IMR-90 (cell line): Measurements from ENCODE around the gene DDX20. TPM values are rescaled to one million over a fixed set of nuclear protein-coding genes. Genes with fewer than 3 reads are reported as not detected.

Source experiments
- ATAC-seq: fragments of 200-7000 bp; cut with Tn5 transposase; 2 replicates; pipeline ENCODE4 v1.9.1; 2020; ENCODE audit warnings: low read depth, mild to moderate bottlenecking, moderate library complexity
- BruUV-seq: library from RNA; stranded (reverse); fragments of 400-500 nt; replicated peaks from 2 replicates; lab custom pipeline; 2021; lab: Mats Ljungman, UMichigan
- CTCF ChIA-PET: fragments of 300-600 bp; formaldehyde crosslinking; extraction: SDS; loops from one replicate; lab custom pipeline; 2021; ENCODE audit warnings: antibody characterized with exemption; lab: Yijun Ruan, JAX
- POLR2A ChIA-PET: fragments of 300-600 bp; sonication (Branson Sonifier 250); formaldehyde crosslinking; loops from one replicate; lab custom pipeline; 2022; ENCODE audit warnings: antibody characterized with exemption; ENCODE audit not compliant: unreplicated experiment; lab: Charles Lee
- DNase-seq: peaks from one replicate; pipeline ENCODE4 v3.0.0; 2013
- H2AFZ ChIP-seq: replicated peaks from 2 replicates; pipeline ENCODE3; 2013; ENCODE audit warnings: low read length, mild to moderate bottlenecking; ENCODE audit not compliant: poor library complexity
- H2AK5ac ChIP-seq: 2 replicates; pipeline ENCODE4 v1.6.1; 2013; ENCODE audit warnings: low read depth, low read length, inconsistent platforms
- H2AK9ac ChIP-seq: replicated peaks from 2 replicates; pipeline ENCODE3; 2013; ENCODE audit warnings: mild to moderate bottlenecking, low read depth, low read length, moderate library complexity; ENCODE audit not compliant: poor library complexity
- H2BK120ac ChIP-seq: 2 replicates; pipeline ENCODE4 v1.6.1; 2013; ENCODE audit warnings: low read depth, low read length, inconsistent platforms
- H2BK15ac ChIP-seq: 3 replicates; pipeline ENCODE4 v1.6.1; 2013; ENCODE audit warnings: low read depth, low read length, inconsistent platforms
- H2BK20ac ChIP-seq: 2 replicates; pipeline ENCODE4 v1.6.1; 2013; ENCODE audit warnings: low read depth, mild to moderate bottlenecking, inconsistent platforms, low read length, moderate library complexity
- H2BK5ac ChIP-seq: 2 replicates; pipeline ENCODE4 v1.6.1; 2013; ENCODE audit warnings: mild to moderate bottlenecking, low read depth, low read length, inconsistent platforms; ENCODE audit not compliant: poor library complexity, severe bottlenecking
- H3K14ac ChIP-seq: replicated peaks from 2 replicates; pipeline ENCODE4 v1.6.1; 2013; ENCODE audit warnings: low read depth, low read length, inconsistent platforms
- H3K18ac ChIP-seq: 2 replicates; pipeline ENCODE4 v1.6.1; 2013; ENCODE audit warnings: low read depth, low read length, control low read depth
- H3K23ac ChIP-seq: 2 replicates; pipeline ENCODE4 v1.6.1; 2013; ENCODE audit warnings: low read depth, low read length, inconsistent platforms
- H3K27ac ChIP-seq: 2 replicates; pipeline ENCODE4 v1.5.1; 2013; ENCODE audit warnings: mild to moderate bottlenecking, control low read depth, low read length; ENCODE audit not compliant: insufficient read depth
- H3K27me3 ChIP-seq: 2 replicates; pipeline ENCODE4 v1.6.1; 2013; ENCODE audit warnings: low read length; ENCODE audit not compliant: control insufficient read depth, insufficient read depth
- H3K36me3 ChIP-seq: 2 replicates; pipeline ENCODE4 v1.6.1; 2013; ENCODE audit warnings: low read length, mixed read lengths; ENCODE audit not compliant: control insufficient read depth, insufficient read depth
- H3K4ac ChIP-seq: 2 replicates; pipeline ENCODE4 v1.6.1; 2013; ENCODE audit warnings: low read depth, low read length, inconsistent platforms
- H3K4me1 ChIP-seq: 2 replicates; pipeline ENCODE4 v1.6.1; 2013; ENCODE audit warnings: low read length, mixed read lengths; ENCODE audit not compliant: control insufficient read depth, insufficient read depth
- H3K4me2 ChIP-seq: 2 replicates; pipeline ENCODE4 v1.6.1; 2013; ENCODE audit warnings: low read depth, mild to moderate bottlenecking, control low read depth, low read length, moderate library complexity
- H3K4me3 ChIP-seq: 2 replicates; pipeline ENCODE4 v1.5.1; 2013; ENCODE audit warnings: low read depth, mild to moderate bottlenecking, control low read depth, low read length, moderate library complexity; ENCODE audit not compliant: insufficient read depth
- H3K56ac ChIP-seq: 2 replicates; pipeline ENCODE4 v1.6.1; 2013; ENCODE audit warnings: low read length, inconsistent platforms; ENCODE audit not compliant: insufficient read depth; ENCODE audit errors: extremely low read depth
- H3K79me1 ChIP-seq, 2 experiments: 2 replicates each; pipeline ENCODE4 v1.6.1; 2013; ENCODE audit warnings: low read length in 2 of 2, inconsistent platforms in 1 of 2, low read depth in 1 of 2
- H3K9ac ChIP-seq: 2 replicates; pipeline ENCODE4 v1.6.1; 2013; ENCODE audit warnings: low read depth, low read length, control low read depth
- H3K9me1 ChIP-seq: 2 replicates; pipeline ENCODE4 v1.6.1; 2013; ENCODE audit warnings: low read length, inconsistent platforms; ENCODE audit not compliant: insufficient read depth
- H3K9me3 ChIP-seq: 2 replicates; pipeline ENCODE4 v1.6.1; 2013; ENCODE audit warnings: low read length; ENCODE audit not compliant: control insufficient read depth, insufficient read depth
- H4K20me1 ChIP-seq: 2 replicates; pipeline ENCODE4 v1.6.1; 2013; ENCODE audit warnings: low read length, inconsistent platforms; ENCODE audit not compliant: insufficient read depth
- H4K5ac ChIP-seq: 2 replicates; pipeline ENCODE4 v1.6.1; 2013; ENCODE audit warnings: mild to moderate bottlenecking, low read depth, low read length, control low read depth
- H4K8ac ChIP-seq, 2 experiments: 2 replicates each; pipeline ENCODE4 v1.6.1; 2013; ENCODE audit warnings: low read depth in 2 of 2, low read length in 2 of 2, control low read depth in 1 of 2, inconsistent platforms in 1 of 2
- H4K91ac ChIP-seq: 2 replicates; pipeline ENCODE4 v1.6.1; 2013; ENCODE audit warnings: low read depth, low read length, inconsistent platforms; ENCODE audit not compliant: insufficient read depth
- CEBPB ChIP-seq: IDR thresholded peaks from 2 replicates; pipeline ENCODE4 v1.6.1; 2012; ENCODE audit warnings: low read depth, low read length, improper control_type of control experiment
- FOS ChIP-seq: fragments of 150-350 bp; IDR thresholded peaks from 2 replicates; pipeline ENCODE4 v1.6.1; 2016; ENCODE audit warnings: low read depth, low read length
- MAFK ChIP-seq: IDR thresholded peaks from 2 replicates; pipeline ENCODE4 v1.6.1; 2012; ENCODE audit warnings: low read depth, low read length, improper control_type of control experiment
- MAZ ChIP-seq: IDR thresholded peaks from 2 replicates; pipeline ENCODE4 v1.6.1; 2012; ENCODE audit warnings: low read depth, mild to moderate bottlenecking, low read length, improper control_type of control experiment, moderate library complexity, borderline replicate concordance
- MXI1 ChIP-seq: IDR thresholded peaks from 2 replicates; pipeline ENCODE4 v1.6.1; 2012; ENCODE audit warnings: low read depth, mild to moderate bottlenecking, low read length, moderate library complexity, borderline replicate concordance
- NFE2L2 ChIP-seq: fragments of 150-350 bp; IDR thresholded peaks from 2 replicates; pipeline ENCODE4 v1.6.1; 2016; ENCODE audit warnings: low read depth, mild to moderate bottlenecking, low read length
- POLR2A ChIP-seq: IDR thresholded peaks from 2 replicates; pipeline ENCODE4 v1.6.1; 2012; ENCODE audit warnings: mild to moderate bottlenecking, low read depth, low read length
- RAD21 ChIP-seq: IDR thresholded peaks from 2 replicates; pipeline ENCODE4 v1.6.1; 2012; ENCODE audit warnings: low read length, improper control_type of control experiment
- RCOR1 ChIP-seq: IDR thresholded peaks from 2 replicates; pipeline ENCODE4 v1.6.1; 2012; ENCODE audit warnings: mild to moderate bottlenecking, low read length, improper control_type of control experiment; ENCODE audit not compliant: insufficient replicate concordance
- RFX5 ChIP-seq: IDR thresholded peaks from 2 replicates; pipeline ENCODE4 v1.8.0; 2012; ENCODE audit warnings: low read depth, mild to moderate bottlenecking, low read length, moderate library complexity
- WGBS, 2 experiments: methylation state at CpG; one replicate each; pipeline versions ENCODE4 v1.1.5 to v1.1.7; 2013; ENCODE audit warnings: missing lambda C conversion rate in 2 of 2; ENCODE audit not compliant: insufficient read length in 1 of 2; ENCODE audit errors: extremely low coverage in 2 of 2; 5-methylcytosine and 5-hydroxymethylcytosine counted together
- dilution Hi-C: fragments of 300-500 bp; cut with HindIII; formaldehyde crosslinking; loops from one replicate; pipeline ENCODE4 v1.14.3; 2018; ENCODE audit warnings: low sequenced_read_pairs; ENCODE audit not compliant: unreplicated experiment
- in situ Hi-C: fragments of 300-500 bp; cut with MboI; formaldehyde crosslinking; loops from 3 replicates; pipeline ENCODE4 v1.14.3; 2019; ENCODE audit warnings: low sequenced_read_pairs, inconsistent platforms, mixed read lengths
- intact Hi-C: fragments of 100-400 bp; cut with micrococcal nuclease; formaldehyde crosslinking; loops from 2 replicates; pipeline ENCODE4 v1.10.0; 2022
- polyA plus RNA-seq, 3 experiments: library from polyadenylated mRNA; depleted of rRNA; stranded (reverse); fragments of >200 nt; gene quantifications; 2 replicates each; pipeline ENCODE4 v1.2.3, GENCODE V29; 2012; ENCODE audit warnings: low replicate concordance in 1 of 3
- total RNA-seq: library from RNA; depleted of rRNA; stranded (reverse); fragments of >200 nt; gene quantifications from 2 replicates; pipeline ENCODE4 v1.2.3, GENCODE V29; 2012
- TF ChIP-seq, protein P1 (sequence below): conservative IDR thresholded peaks from 2 replicates; pipeline ENCODE4 v1.5.1; 2012; ENCODE audit warnings: mild to moderate bottlenecking, low read depth, low read length, improper control_type of control experiment
- TF ChIP-seq, protein P2 (sequence below): fragments of 150-350 bp; IDR thresholded peaks from 2 replicates; pipeline ENCODE4 v1.6.1; 2016; ENCODE audit warnings: low read depth, mild to moderate bottlenecking, low read length, moderate library complexity, borderline replicate concordance

DDX20 gene
- total and polyA plus RNA-seq, 2 of the 4 experiments (the other 2 are of a cell fraction), result 5.7 to 10.9 TPM

DNA sequence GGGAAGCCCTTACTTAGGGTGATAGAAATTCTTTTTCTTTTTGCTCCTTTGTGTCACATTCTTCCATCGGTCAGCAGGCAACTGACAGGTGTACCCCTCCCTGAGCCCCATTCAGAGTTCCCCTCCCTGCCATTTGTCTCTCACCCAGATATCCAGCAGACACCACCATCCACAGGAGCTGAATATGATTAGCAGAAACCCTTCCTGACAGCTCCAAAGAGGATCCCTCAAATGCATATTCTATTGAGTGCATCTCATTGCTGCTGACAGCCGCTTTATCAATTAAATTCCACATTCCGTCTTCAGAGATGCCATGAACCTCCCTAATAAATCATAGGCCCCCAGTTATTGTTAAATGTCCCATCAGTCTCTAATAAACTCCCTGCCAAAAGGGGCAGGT lies 6.1 kb upstream of the DDX20 start:
- peaks cover 0 to 5% of the 10 kb centered on the region in 2 experiments; a peak in 1 of 4 replicates for H3K79me1 ChIP-seq
- H3K9ac ChIP-seq, result no peak overlapping the region
- H4K8ac ChIP-seq, result no peak overlapping the region
- no peaks in the 10 kb centered on the region for H3K9me3 ChIP-seq
- no peaks in the 10 kb centered on the region; the same call in 1 of the 2 replicates for H3K4me1 ChIP-seq
- H4K91ac ChIP-seq, result no peak overlapping the region
- H2AK9ac ChIP-seq, result no peak overlapping the region
- H2BK15ac ChIP-seq, result no peak overlapping the region
- dilution Hi-C loops (loop anchor here (25.0 kb wide), 1 partner anchor 287 kb away; the partner anchor contains the start of gene C1orf162), intact Hi-C loops (no loop called here), in situ Hi-C loops (loop anchor here (5.0 kb wide), 1 partner anchor 32 kb away; no protein-coding TSS in a partner anchor)
- H3K4ac ChIP-seq, result no peak overlapping the region
- no peak overlapping the region for H3K56ac ChIP-seq
- H4K20me1 ChIP-seq, result no peaks in the 10 kb centered on the region
- H4K5ac ChIP-seq, result no peak overlapping the region
- no peak for ATAC-seq
- no peaks in the 10 kb centered on the region for H3K27me3 ChIP-seq
- no peak for DNase-seq
- H2AK5ac ChIP-seq, result no peak overlapping the region
- ChIA-PET POLR2A (no interaction called here), CTCF (no interaction called here)
- TF ChIP-seq MAZ (no peak), CEBPB (no peak), NFE2L2 (no peak), FOS (no peak), POLR2A (no peak), RFX5 (no peak), RAD21 (no peak), MXI1 (no peak), MAFK (no peak), RCOR1 (no peak)
- TF ChIP-seq, protein P1, sequence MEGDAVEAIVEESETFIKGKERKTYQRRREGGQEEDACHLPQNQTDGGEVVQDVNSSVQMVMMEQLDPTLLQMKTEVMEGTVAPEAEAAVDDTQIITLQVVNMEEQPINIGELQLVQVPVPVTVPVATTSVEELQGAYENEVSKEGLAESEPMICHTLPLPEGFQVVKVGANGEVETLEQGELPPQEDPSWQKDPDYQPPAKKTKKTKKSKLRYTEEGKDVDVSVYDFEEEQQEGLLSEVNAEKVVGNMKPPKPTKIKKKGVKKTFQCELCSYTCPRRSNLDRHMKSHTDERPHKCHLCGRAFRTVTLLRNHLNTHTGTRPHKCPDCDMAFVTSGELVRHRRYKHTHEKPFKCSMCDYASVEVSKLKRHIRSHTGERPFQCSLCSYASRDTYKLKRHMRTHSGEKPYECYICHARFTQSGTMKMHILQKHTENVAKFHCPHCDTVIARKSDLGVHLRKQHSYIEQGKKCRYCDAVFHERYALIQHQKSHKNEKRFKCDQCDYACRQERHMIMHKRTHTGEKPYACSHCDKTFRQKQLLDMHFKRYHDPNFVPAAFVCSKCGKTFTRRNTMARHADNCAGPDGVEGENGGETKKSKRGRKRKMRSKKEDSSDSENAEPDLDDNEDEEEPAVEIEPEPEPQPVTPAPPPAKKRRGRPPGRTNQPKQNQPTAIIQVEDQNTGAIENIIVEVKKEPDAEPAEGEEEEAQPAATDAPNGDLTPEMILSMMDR, result no peak
- TF ChIP-seq, protein P2, sequence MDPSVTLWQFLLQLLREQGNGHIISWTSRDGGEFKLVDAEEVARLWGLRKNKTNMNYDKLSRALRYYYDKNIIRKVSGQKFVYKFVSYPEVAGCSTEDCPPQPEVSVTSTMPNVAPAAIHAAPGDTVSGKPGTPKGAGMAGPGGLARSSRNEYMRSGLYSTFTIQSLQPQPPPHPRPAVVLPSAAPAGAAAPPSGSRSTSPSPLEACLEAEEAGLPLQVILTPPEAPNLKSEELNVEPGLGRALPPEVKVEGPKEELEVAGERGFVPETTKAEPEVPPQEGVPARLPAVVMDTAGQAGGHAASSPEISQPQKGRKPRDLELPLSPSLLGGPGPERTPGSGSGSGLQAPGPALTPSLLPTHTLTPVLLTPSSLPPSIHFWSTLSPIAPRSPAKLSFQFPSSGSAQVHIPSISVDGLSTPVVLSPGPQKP, result no peak
- H2BK5ac ChIP-seq, result no peak overlapping the region
- no peak overlapping the region for H3K4me2 ChIP-seq
- no peaks in the 10 kb centered on the region for H3K36me3 ChIP-seq
- H2BK120ac ChIP-seq, result no peak overlapping the region
- 71% methylated on average over 2 of the region's 3 CpGs; no CpG with 5 or more reads in 1 of the 2 experiments for WGBS, 2 experiments
- H2BK20ac ChIP-seq, result no peak overlapping the region
- H2AFZ ChIP-seq, result no peak overlapping the region
- peaks cover 11% of the 10 kb centered on the region for H3K9me1 ChIP-seq
- BruUV-seq, result no TSS peak
- H3K14ac ChIP-seq, result no peak overlapping the region
- H3K4me3 ChIP-seq, result no peak overlapping the region
- H3K18ac ChIP-seq, result no peak overlapping the region
- H3K27ac ChIP-seq, result no peak overlapping the region
- H3K23ac ChIP-seq, result no peak overlapping the region
